MM.1S (cell line): ENCODE data around the gene SP140L.
A peak's percentile ranks its signal among the peaks of the same experiment; 100 is the strongest.

Experiments used
- DNase-seq: peaks from one replicate; pipeline ENCODE4 v3.0.0-alpha.2; 2015
- H2AFZ ChIP-seq: fragments of 300-600 bp; sonication (generic); 2 replicates; pipeline ENCODE4 v1.6.0; 2016; ENCODE audit warnings: antibody characterized with exemption, low read length
- H3F3A ChIP-seq: fragments of 300-600 bp; sonication (generic); 2 replicates; pipeline ENCODE4 v1.6.1; 2016; ENCODE audit warnings: mild to moderate bottlenecking, antibody characterized with exemption, low read length, moderate library complexity, mixed read lengths; ENCODE audit not compliant: insufficient read depth
- H3K27ac ChIP-seq: fragments of 300-600 bp; sonication (generic); 2 replicates; pipeline ENCODE4 v1.5.1; 2016; ENCODE audit warnings: mild to moderate bottlenecking, low read length
- H3K27me3 ChIP-seq: fragments of 300-600 bp; sonication (generic); replicated peaks from 2 replicates; pipeline ENCODE4 v1.6.0; 2016; ENCODE audit warnings: low read length; ENCODE audit not compliant: insufficient read depth
- H3K36me3 ChIP-seq: fragments of 300-600 bp; sonication (generic); replicated peaks from 2 replicates; pipeline ENCODE4 v1.6.1; 2016; ENCODE audit warnings: mild to moderate bottlenecking, low read length, mixed read lengths; ENCODE audit not compliant: insufficient read depth
- H3K4me1 ChIP-seq: fragments of 300-600 bp; sonication (generic); 2 replicates; pipeline ENCODE4 v1.6.1; 2016; ENCODE audit warnings: low read length, mixed read lengths
- H3K4me2 ChIP-seq: fragments of 300-600 bp; sonication (generic); 2 replicates; pipeline ENCODE4 v1.6.0; 2016; ENCODE audit warnings: low read depth, low read length
- H3K4me3 ChIP-seq: fragments of 300-600 bp; sonication (generic); 2 replicates; pipeline ENCODE4 v1.5.1; 2016; ENCODE audit warnings: low read length, mixed read lengths
- H3K79me2 ChIP-seq: fragments of 300-600 bp; sonication (generic); 2 replicates; pipeline ENCODE4 v1.6.1; 2016; ENCODE audit warnings: mixed run types, low read length, mixed read lengths
- H3K9ac ChIP-seq: fragments of 300-600 bp; sonication (generic); 2 replicates; pipeline ENCODE4 v1.6.1; 2016; ENCODE audit warnings: low read length, mixed read lengths
- H3K9me2 ChIP-seq: fragments of 300-600 bp; sonication (generic); replicated peaks from 2 replicates; pipeline ENCODE4 v1.6.1; 2016; ENCODE audit warnings: mild to moderate bottlenecking, low read length, mixed read lengths; ENCODE audit not compliant: insufficient read depth
- H3K9me3 ChIP-seq: fragments of 300-600 bp; sonication (generic); replicated peaks from 2 replicates; pipeline ENCODE4 v1.6.1; 2016; ENCODE audit warnings: mild to moderate bottlenecking, low read length, mixed read lengths; ENCODE audit not compliant: insufficient read depth
- H4K20me1 ChIP-seq: fragments of 300-600 bp; sonication (generic); 2 replicates; pipeline ENCODE4 v1.6.1; 2016; ENCODE audit warnings: mild to moderate bottlenecking, low read length, moderate library complexity, mixed read lengths; ENCODE audit not compliant: insufficient read depth
- EZH2 ChIP-seq: fragments of 300-600 bp; sonication (generic); optimal IDR thresholded peaks from 2 replicates; pipeline ENCODE3; 2017; ENCODE audit warnings: low read depth, mild to moderate bottlenecking, antibody characterized with exemption, low read length, mixed read lengths
- EZH2phosphoT487 ChIP-seq: fragments of 300-600 bp; sonication (generic); IDR thresholded peaks from 2 replicates; pipeline ENCODE4 v1.6.1; 2018; ENCODE audit warnings: antibody characterized with exemption, low read length
- TF ChIP-seq, protein P1 (sequence below): fragments of 300-600 bp; sonication (generic); IDR thresholded peaks from 2 replicates; pipeline ENCODE4 v1.5.1; 2016; ENCODE audit warnings: antibody characterized with exemption, low read length, mixed read lengths

SP140L gene

GRCh38 chr2:230412371-230412711 is 85.3 kb downstream of the SP140L start:
- Histone ChIP-seq H3K27ac (peak overlapping the region; percentile 92; the same call in 1 of the 2 replicates), H3K4me3 (peak overlapping the region; percentile 78), H3K9me3 (no peaks in the 10 kb centered on the region), H4K20me1 (no peaks in the 10 kb centered on the region), H3K27me3 (no peaks in the 10 kb centered on the region), H2AFZ (peak overlapping the region; percentile 99), H3K4me2 (peak overlapping the region; percentile 99; the same call in 1 of the 2 replicates), H3K36me3 (no peaks in the 10 kb centered on the region), H3K9ac (peak overlapping the region; percentile 87; the same call in 1 of the 2 replicates), H3K79me2 (peaks cover 12% of the 10 kb centered on the region), H3K9me2 (no peaks in the 10 kb centered on the region), H3K4me1 (peaks cover 12% of the 10 kb centered on the region), H3F3A (peaks cover 20% of the 10 kb centered on the region)
- TF ChIP-seq, protein P1, sequence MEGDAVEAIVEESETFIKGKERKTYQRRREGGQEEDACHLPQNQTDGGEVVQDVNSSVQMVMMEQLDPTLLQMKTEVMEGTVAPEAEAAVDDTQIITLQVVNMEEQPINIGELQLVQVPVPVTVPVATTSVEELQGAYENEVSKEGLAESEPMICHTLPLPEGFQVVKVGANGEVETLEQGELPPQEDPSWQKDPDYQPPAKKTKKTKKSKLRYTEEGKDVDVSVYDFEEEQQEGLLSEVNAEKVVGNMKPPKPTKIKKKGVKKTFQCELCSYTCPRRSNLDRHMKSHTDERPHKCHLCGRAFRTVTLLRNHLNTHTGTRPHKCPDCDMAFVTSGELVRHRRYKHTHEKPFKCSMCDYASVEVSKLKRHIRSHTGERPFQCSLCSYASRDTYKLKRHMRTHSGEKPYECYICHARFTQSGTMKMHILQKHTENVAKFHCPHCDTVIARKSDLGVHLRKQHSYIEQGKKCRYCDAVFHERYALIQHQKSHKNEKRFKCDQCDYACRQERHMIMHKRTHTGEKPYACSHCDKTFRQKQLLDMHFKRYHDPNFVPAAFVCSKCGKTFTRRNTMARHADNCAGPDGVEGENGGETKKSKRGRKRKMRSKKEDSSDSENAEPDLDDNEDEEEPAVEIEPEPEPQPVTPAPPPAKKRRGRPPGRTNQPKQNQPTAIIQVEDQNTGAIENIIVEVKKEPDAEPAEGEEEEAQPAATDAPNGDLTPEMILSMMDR = no peak
- TF ChIP-seq EZH2phosphoT487 (no peak), EZH2 (no peak)
- no peak for DNase-seq

GRCh38 chr2:230412846-230413245 is 85.9 kb downstream of the SP140L start:
- H3K9me2 ChIP-seq = no peaks in the 10 kb centered on the region
- no peak overlapping the region for H2AFZ ChIP-seq
- TF ChIP-seq EZH2phosphoT487 = no peak
- TF ChIP-seq, protein P1 = no peak
- no peaks in the 10 kb centered on the region for H3K27me3 ChIP-seq
- no peak overlapping the region for H3K4me3 ChIP-seq
- H3K27ac ChIP-seq = no peak overlapping the region
- no peak for DNase-seq
- H3K4me2 ChIP-seq = no peak overlapping the region
- peaks cover 20% of the 10 kb centered on the region for H3F3A ChIP-seq
- peaks cover 17% of the 10 kb centered on the region for H3K79me2 ChIP-seq
- H3K9ac ChIP-seq = no peak overlapping the region
- no peaks in the 10 kb centered on the region for H4K20me1 ChIP-seq
- no peaks in the 10 kb centered on the region for H3K36me3 ChIP-seq
- no peaks in the 10 kb centered on the region for H3K9me3 ChIP-seq
- H3K4me1 ChIP-seq = peaks cover 12% of the 10 kb centered on the region

DNA sequence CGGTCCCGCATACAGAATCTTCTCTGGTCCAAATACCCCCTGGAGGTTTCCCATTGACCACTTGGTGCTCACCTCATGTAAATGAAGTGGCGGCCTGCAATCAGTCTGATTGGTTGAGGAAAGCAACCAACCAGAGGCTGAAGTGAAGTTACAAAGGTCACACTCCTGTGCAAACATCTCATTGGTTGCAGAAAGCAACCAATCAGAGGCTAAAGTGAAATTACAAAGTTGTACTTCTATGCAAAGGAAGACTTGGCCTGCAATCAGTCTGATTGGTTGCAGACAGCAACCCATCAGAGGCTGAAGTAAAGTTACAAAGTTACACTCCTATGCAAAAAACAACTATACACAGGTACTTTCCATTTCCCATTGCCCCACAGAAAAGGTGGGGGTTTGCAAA is 86.5 kb downstream of the SP140L start:
- DNase-seq = peak; percentile 8

More for the DNA sequence above, 86.5 kb downstream of the SP140L start:
- Histone ChIP-seq H3K27me3 (no peaks in the 10 kb centered on the region), H3F3A (peaks cover 20% of the 10 kb centered on the region), H3K27ac (no peak overlapping the region), H3K9ac (no peak overlapping the region), H2AFZ (no peak overlapping the region), H3K4me3 (no peak overlapping the region), H3K9me3 (no peaks in the 10 kb centered on the region), H3K79me2 (peaks cover 23% of the 10 kb centered on the region), H4K20me1 (no peaks in the 10 kb centered on the region), H3K36me3 (no peaks in the 10 kb centered on the region), H3K4me1 (peaks cover 17% of the 10 kb centered on the region), H3K4me2 (no peak overlapping the region), H3K9me2 (no peaks in the 10 kb centered on the region)
- TF ChIP-seq, protein P1 = no peak
- TF ChIP-seq EZH2 (no peak), EZH2phosphoT487 (no peak)
